Muscle layer of duodenum (tissue), 2 donors: ENCODE data around the gene GNG12.

Experiments used
- H3K27ac ChIP-seq: one replicate; pipeline ENCODE4 v1.7.0; 2013; ENCODE audit warnings: mild to moderate bottlenecking, low read length
- H3K27me3 ChIP-seq: one replicate; pipeline ENCODE4 v1.7.0; 2013; ENCODE audit warnings: low read depth, mild to moderate bottlenecking, control low read depth, low read length
- H3K36me3 ChIP-seq, 2 donors: one replicate each; pipeline ENCODE4 v1.7.0; 2013; ENCODE audit warnings: low read length in 2 of 2, control low read depth in 1 of 2, mild to moderate bottlenecking in 1 of 2; ENCODE audit not compliant: insufficient read depth in 2 of 2, control insufficient read depth in 1 of 2
- H3K4me1 ChIP-seq, 2 donors: one replicate each; pipeline ENCODE4 v1.7.0; 2013; ENCODE audit warnings: low read length in 2 of 2, mild to moderate bottlenecking in 2 of 2, control low read depth in 1 of 2, moderate library complexity in 1 of 2; ENCODE audit not compliant: insufficient read depth in 2 of 2, control insufficient read depth in 1 of 2
- H3K4me3 ChIP-seq, 2 donors: one replicate each; pipeline ENCODE4 v1.7.0; 2013; ENCODE audit warnings: low read length in 2 of 2, low read depth in 1 of 2, mild to moderate bottlenecking in 1 of 2
- H3K9me3 ChIP-seq, 2 donors: one replicate each; pipeline ENCODE4 v1.7.0; 2013; ENCODE audit warnings: low read length in 2 of 2, control low read depth in 1 of 2, mild to moderate bottlenecking in 1 of 2; ENCODE audit not compliant: control insufficient read depth in 1 of 2
- donor health status: healthy.

GNG12 gene

DNA sequence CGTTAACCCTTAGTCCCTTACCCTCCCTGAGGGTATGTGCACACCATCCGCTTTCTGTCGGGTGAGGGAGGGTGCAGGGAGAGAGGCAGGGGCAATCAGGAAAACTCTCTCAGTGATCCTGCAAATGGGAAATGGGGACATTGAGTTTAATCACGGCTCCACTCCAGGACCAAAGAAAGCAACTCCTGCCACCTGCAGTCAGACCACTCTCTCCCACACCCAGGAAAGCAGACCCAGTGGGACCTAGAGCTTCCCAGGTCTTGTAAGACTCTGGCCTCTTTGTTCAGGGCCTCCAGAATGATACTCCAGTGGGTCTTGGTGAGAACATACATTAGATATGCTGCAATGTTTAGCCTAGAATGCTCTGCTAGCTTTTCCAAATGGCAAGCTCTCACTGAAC, 71.5 kb downstream of the GNG12 start:
- no peaks in the 10 kb centered on the region for H3K27me3 ChIP-seq
- H3K4me1 ChIP-seq, result peaks cover 12 to 22% of the 10 kb centered on the region in 2 donors
- H3K27ac ChIP-seq, result no peak overlapping the region
- H3K4me3 ChIP-seq, result no peak overlapping the region
- H3K36me3 ChIP-seq, result no peaks in the 10 kb centered on the region
- no peaks in the 10 kb centered on the region for H3K9me3 ChIP-seq

- Histone ChIP-seq H3K36me3 (no peaks in the 10 kb centered on the region), H3K27ac (no peak overlapping the region)
Observed at GRCh38 chr1:67761091-67761490, 72.2 kb downstream of the GNG12 start.

GRCh38 chr1:67760030-67760821, 73.0 kb downstream of the GNG12 start:
- no peaks in the 10 kb centered on the region for H3K27me3 ChIP-seq
- H3K4me3 ChIP-seq, result no peak overlapping the region
- no peaks in the 10 kb centered on the region for H3K36me3 ChIP-seq
- H3K9me3 ChIP-seq, result no peaks in the 10 kb centered on the region
- H3K4me1 ChIP-seq, result peaks cover 10 to 22% of the 10 kb centered on the region in 2 donors
- H3K27ac ChIP-seq, result peak overlapping the region; percentile 86

More at GRCh38 chr1:67761091-67761490, 72.2 kb downstream of the GNG12 start:
- H3K27me3 ChIP-seq, result no peaks in the 10 kb centered on the region
- peaks cover 10 to 22% of the 10 kb centered on the region in 2 donors for H3K4me1 ChIP-seq
- H3K4me3 ChIP-seq, result no peak overlapping the region
- H3K9me3 ChIP-seq, result no peaks in the 10 kb centered on the region

DNA sequence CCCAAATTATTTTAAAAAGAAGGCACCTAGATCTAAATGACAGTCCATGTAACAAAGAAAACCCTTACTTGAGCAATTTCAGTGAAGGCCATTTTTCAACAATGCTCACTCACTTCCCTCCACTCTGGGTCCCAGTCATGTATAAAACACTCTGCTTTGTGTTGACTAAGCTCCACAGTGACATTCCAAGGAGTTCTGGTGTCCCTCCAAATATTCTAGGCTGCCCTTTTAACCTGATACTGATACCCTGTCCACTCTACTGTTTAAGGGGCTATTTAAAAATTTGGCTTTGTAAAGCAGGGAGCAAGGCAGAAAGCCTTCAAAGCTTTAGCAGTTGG, 73.6 kb downstream of the GNG12 start:
- Histone ChIP-seq H3K27ac (peak overlapping the region; percentile 86), H3K36me3 (no peaks in the 10 kb centered on the region), H3K27me3 (no peaks in the 10 kb centered on the region), H3K9me3 (no peaks in the 10 kb centered on the region), H3K4me3 (no peak overlapping the region), H3K4me1 (peaks cover 10 to 22% of the 10 kb centered on the region in 2 donors)

DNA sequence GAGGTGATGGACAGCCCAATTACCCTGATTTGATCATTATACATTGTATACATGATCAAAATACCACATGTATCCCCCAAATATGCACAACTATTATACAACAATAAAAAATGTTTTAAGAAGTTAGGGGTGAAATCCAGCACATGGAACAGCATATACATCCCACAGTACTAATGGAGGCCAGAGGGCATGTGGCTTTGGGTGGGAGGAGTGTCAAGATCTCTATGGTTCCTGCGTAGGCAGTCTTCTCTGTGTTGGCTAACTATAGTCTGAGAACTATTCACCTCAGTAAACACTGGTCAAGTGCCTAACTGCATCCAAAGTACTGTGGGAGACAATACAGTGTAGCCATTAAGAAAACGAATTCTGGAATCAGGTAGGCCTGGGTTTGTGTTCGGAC, 74.2 kb downstream of the GNG12 start:
- H3K27me3 ChIP-seq, result no peaks in the 10 kb centered on the region
- H3K4me1 ChIP-seq, result peaks cover 10 to 16% of the 10 kb centered on the region in 2 donors
- H3K4me3 ChIP-seq, result no peak overlapping the region
- peak overlapping the region; percentile 86 for H3K27ac ChIP-seq
- no peaks in the 10 kb centered on the region for H3K36me3 ChIP-seq
- no peaks in the 10 kb centered on the region for H3K9me3 ChIP-seq

DNA sequence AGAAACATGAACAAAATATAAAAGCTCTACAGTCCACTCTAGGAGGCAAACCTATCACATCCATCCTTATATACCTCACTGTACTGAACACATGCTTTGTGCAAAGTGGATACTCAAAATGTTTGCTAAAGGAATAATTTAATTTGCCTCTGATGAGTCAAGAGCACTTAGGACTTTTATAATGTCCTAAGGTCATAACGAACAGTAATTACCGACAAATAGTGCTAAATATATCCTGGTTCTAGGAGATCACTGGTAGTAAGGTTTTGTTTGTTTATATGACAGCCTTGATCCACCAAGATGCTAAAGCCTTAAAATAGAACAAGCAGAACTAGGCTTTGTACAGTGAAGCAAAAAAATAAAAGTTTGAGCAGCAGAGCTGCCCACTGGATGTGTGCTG, 77.6 kb downstream of the GNG12 start:
- Histone ChIP-seq H3K4me1 (peaks cover 12% of the 10 kb centered on the region in 2 donors), H3K4me3 (no peak overlapping the region), H3K27ac (no peak overlapping the region), H3K27me3 (no peaks in the 10 kb centered on the region), H3K9me3 (no peaks in the 10 kb centered on the region), H3K36me3 (no peaks in the 10 kb centered on the region)

DNA sequence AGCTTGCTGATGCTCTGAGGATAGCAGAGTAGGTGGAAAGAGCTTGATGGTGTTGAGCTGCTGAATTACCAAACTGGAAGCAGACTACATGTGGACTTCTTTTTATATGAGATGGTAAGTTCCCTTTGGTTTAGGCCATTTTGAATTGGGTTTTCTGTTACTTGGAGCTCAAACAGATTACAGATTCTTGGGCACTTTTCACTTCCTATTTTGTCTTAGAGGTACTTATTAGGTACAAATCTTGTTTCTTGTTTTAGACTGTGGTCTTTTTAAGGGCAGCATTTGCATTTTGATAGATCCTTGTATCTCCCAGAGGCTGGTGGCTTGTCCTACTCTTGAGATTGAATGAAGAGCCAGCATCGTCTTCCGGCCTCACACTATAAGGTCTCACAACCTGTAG, 78.1 kb downstream of the GNG12 start:
- H3K27ac ChIP-seq, result no peak overlapping the region
- peaks cover 13 to 17% of the 10 kb centered on the region in 2 donors for H3K4me1 ChIP-seq
- no peaks in the 10 kb centered on the region for H3K27me3 ChIP-seq
- no peaks in the 10 kb centered on the region for H3K9me3 ChIP-seq
- no peaks in the 10 kb centered on the region for H3K36me3 ChIP-seq
- H3K4me3 ChIP-seq, result no peak overlapping the region

DNA sequence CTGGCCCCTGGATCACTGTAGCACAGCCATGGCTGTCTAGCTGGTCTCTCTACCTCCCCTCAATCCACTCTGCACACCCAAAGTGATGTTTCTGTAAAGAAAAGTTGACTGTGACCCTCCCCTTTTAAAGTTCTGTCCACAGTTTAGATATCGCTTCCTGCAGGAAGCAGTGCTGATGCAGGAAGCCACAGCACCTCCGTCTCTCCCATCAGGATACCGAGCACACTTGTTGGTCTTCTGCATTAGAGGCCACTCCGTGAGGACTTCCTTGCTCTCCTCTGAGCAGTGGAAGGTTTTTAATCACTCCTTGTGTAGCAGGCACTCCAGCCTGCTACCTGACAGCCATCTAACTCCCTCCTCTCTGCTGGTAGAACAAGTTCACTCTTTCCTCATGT, 78.7 kb downstream of the GNG12 start:
- peaks cover 14 to 17% of the 10 kb centered on the region in 2 donors for H3K4me1 ChIP-seq

DNA sequence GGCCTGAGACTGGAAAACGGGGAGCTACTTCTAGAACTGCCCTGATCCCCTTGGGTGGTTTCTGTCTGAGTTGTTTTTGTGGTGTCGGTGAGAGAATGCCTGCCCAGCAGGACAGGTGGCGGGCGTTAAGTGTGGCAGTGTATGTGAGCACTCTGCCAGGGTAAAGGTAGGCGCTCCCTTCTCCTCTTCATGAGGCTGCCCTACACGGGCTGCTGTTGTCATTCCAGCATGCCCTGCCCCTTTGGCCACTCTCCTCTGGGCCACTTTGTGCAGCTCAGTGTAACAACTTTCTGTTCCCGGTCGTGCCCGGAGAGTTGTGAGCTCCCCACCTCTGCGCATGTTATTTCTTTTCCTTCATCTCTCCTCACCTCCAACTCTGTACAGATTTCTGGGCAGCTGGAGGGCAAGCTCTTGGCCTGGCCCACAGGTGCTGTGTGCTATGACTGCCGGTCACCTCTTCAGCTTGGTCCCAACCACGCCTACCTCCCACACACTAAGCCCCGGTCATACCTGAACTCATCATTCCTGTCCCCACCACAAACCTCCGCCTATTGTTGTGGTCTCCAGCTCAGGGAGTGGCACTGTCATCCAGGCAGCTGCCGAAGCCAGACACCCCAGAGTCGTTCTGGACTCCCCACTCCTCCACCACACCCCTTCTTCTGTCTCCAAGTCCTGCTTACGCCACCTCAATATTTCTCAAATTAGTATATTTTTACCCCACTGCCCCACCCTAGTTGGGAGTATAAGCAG, 79.3 kb downstream of the GNG12 start:
- Histone ChIP-seq H3K4me3 (no peak overlapping the region), H3K9me3 (no peaks in the 10 kb centered on the region), H3K36me3 (no peaks in the 10 kb centered on the region), H3K27ac (no peak overlapping the region), H3K27me3 (no peaks in the 10 kb centered on the region), H3K4me1 (peaks cover 16 to 19% of the 10 kb centered on the region in 2 donors)

More for the DNA sequence above, 78.7 kb downstream of the GNG12 start:
- Histone ChIP-seq H3K36me3 (no peaks in the 10 kb centered on the region), H3K4me3 (no peak overlapping the region), H3K27me3 (no peaks in the 10 kb centered on the region), H3K9me3 (no peaks in the 10 kb centered on the region), H3K27ac (no peak overlapping the region)

DNA sequence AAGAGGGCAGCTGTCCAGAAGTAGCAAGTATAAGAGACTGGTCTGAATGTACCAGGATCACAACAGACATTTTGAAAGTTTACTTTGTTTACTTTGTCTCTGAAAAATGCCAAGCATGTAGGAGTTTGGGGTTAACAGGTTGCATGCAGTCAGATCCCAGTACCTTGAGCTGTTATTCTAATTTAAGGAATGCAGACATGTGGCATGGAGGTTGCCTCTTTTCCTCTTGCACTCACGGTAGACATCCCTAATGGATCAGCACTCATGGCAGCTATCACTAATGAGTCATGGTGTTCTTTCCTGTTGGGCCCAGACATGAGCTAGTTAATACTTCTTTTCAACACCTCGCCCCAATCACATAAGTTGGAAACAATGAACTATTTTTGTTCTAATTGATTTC, 81.0 kb downstream of the GNG12 start:
- H3K4me1 ChIP-seq, result peaks cover 30 to 33% of the 10 kb centered on the region in 2 donors
- no peaks in the 10 kb centered on the region for H3K9me3 ChIP-seq
- no peak overlapping the region for H3K4me3 ChIP-seq
- H3K27ac ChIP-seq, result no peak overlapping the region
- no peaks in the 10 kb centered on the region for H3K36me3 ChIP-seq
- no peaks in the 10 kb centered on the region for H3K27me3 ChIP-seq

GRCh38 chr1:67750691-67751054, 82.6 kb downstream of the GNG12 start:
- Histone ChIP-seq H3K9me3 (no peaks in the 10 kb centered on the region), H3K27me3 (no peaks in the 10 kb centered on the region), H3K4me1 (peaks cover 30 to 33% of the 10 kb centered on the region in 2 donors), H3K36me3 (no peaks in the 10 kb centered on the region), H3K4me3 (no peak overlapping the region), H3K27ac (peak overlapping the region; percentile 77)
